ENCODE results near the gene UBE2E2. TPM values are rescaled to one million over a fixed set of nuclear protein-coding genes. Genes with fewer than 3 reads are reported as not detected.

UBE2E2 gene
- total RNA-seq, 1 donor from 2014 or later = 85.2 TPM

- Mint-ChIP-seq H3K4me1 (ENCODE audit: low read depth) (peaks cover 9% of the 10 kb centered on the region), H3K27ac (ENCODE audit: unreplicated experiment) (no peak overlapping the region)
- TF ChIP-seq CTCF (IDR thresholded peaks at IDR 0.05) = no peak
Measured at GRCh38 chr3:23390446-23390845, 187.3 kb downstream of the UBE2E2 start.

GRCh38 chr3:23390989-23391553 lies 187.9 kb downstream of the UBE2E2 start:
- no peak for TF ChIP-seq CTCF (IDR thresholded peaks at IDR 0.05)
- H3K27ac Mint-ChIP-seq (ENCODE audit: unreplicated experiment) = no peak overlapping the region
- no peaks in the 10 kb centered on the region for H3K9me3 Mint-ChIP-seq (ENCODE audit: low read depth)
- DNase-seq (ENCODE audit: low spot score) = no peak
- H3K36me3 Mint-ChIP-seq (ENCODE audit: low read depth) = peaks cover 2% of the 10 kb centered on the region
- peaks cover 6% of the 10 kb centered on the region for H3K4me1 Mint-ChIP-seq (ENCODE audit: low read depth)
- H3K4me3 Mint-ChIP-seq (ENCODE audit: unreplicated experiment) = no peak overlapping the region
- no peaks in the 10 kb centered on the region for H3K27me3 Mint-ChIP-seq (ENCODE audit: low read depth)

More at GRCh38 chr3:23390446-23390845, 187.3 kb downstream of the UBE2E2 start:
- no peaks in the 10 kb centered on the region for H3K9me3 Mint-ChIP-seq (ENCODE audit: low read depth)
- DNase-seq (ENCODE audit: low spot score) = no peak
- H3K27me3 Mint-ChIP-seq (ENCODE audit: low read depth) = no peaks in the 10 kb centered on the region
- peaks cover 2% of the 10 kb centered on the region for H3K36me3 Mint-ChIP-seq (ENCODE audit: low read depth)
- H3K4me3 Mint-ChIP-seq (ENCODE audit: unreplicated experiment) = no peak overlapping the region

GRCh38 chr3:23395115-23395514 lies 192.0 kb downstream of the UBE2E2 start:
- Mint-ChIP-seq H3K27ac (ENCODE audit: unreplicated experiment) (no peak overlapping the region), H3K4me1 (ENCODE audit: low read depth) (peaks cover 6% of the 10 kb centered on the region), H3K27me3 (ENCODE audit: low read depth) (no peaks in the 10 kb centered on the region), H3K36me3 (ENCODE audit: low read depth) (peaks cover 2% of the 10 kb centered on the region), H3K9me3 (ENCODE audit: low read depth) (no peaks in the 10 kb centered on the region), H3K4me3 (ENCODE audit: unreplicated experiment) (no peak overlapping the region)
- no peak for DNase-seq (ENCODE audit: low spot score)
- TF ChIP-seq CTCF (IDR thresholded peaks at IDR 0.05) = no peak

GRCh38 chr3:23396746-23397145 lies 193.6 kb downstream of the UBE2E2 start:
- no peak for TF ChIP-seq CTCF (IDR thresholded peaks at IDR 0.05)
- peaks cover 12% of the 10 kb centered on the region for H3K4me1 Mint-ChIP-seq (ENCODE audit: low read depth)
- H3K4me3 Mint-ChIP-seq (ENCODE audit: unreplicated experiment) = no peak overlapping the region
- no peak overlapping the region for H3K27ac Mint-ChIP-seq (ENCODE audit: unreplicated experiment)
- H3K9me3 Mint-ChIP-seq (ENCODE audit: low read depth) = no peaks in the 10 kb centered on the region
- DNase-seq (ENCODE audit: low spot score) = no peak
- no peaks in the 10 kb centered on the region for H3K27me3 Mint-ChIP-seq (ENCODE audit: low read depth)
- H3K36me3 Mint-ChIP-seq (ENCODE audit: low read depth) = no peaks in the 10 kb centered on the region

- Mint-ChIP-seq H3K27ac (ENCODE audit: unreplicated experiment) (no peak overlapping the region), H3K36me3 (ENCODE audit: low read depth) (no peaks in the 10 kb centered on the region), H3K4me1 (ENCODE audit: low read depth) (peaks cover 12% of the 10 kb centered on the region), H3K4me3 (ENCODE audit: unreplicated experiment) (no peak overlapping the region), H3K27me3 (ENCODE audit: low read depth) (no peaks in the 10 kb centered on the region), H3K9me3 (ENCODE audit: low read depth) (no peaks in the 10 kb centered on the region)
- DNase-seq (ENCODE audit: low spot score) = no peak
- TF ChIP-seq CTCF (IDR thresholded peaks at IDR 0.05) = no peak
Measured at GRCh38 chr3:23399221-23399620, 196.1 kb downstream of the UBE2E2 start.

Data from chondrocyte (in vitro differentiated cells).